GM19351 (cell line): ENCODE results near the gene SRMS.

ENCODE experiments used
- ATAC-seq: cut with Tn5 transposase; IDR thresholded peaks from one replicate; pipeline ENCODE4 v1.9.1; 2021; ENCODE audit warnings: mild to moderate bottlenecking, moderate library complexity; ENCODE audit not compliant: unreplicated experiment

Gene SRMS

DNA sequence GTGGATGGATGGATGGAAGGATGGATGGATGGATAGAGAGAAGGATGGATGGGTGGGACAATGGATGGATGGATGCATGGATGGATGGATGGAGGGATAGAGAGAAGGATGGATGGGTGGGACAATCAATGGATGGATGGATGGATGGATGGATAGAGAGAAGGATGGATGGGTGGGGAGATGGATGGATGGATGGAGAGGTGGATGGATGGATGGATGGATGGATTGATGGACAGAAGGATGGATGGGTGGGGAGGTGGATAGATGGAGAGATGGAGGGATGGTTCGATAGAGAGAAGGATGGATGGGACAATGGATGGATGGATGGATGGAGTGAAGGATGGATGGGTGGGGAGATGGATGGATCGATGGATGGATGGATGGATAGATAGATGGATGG is 55.0 kb downstream of the SRMS start:
- ATAC-seq, result no peak

DNA sequence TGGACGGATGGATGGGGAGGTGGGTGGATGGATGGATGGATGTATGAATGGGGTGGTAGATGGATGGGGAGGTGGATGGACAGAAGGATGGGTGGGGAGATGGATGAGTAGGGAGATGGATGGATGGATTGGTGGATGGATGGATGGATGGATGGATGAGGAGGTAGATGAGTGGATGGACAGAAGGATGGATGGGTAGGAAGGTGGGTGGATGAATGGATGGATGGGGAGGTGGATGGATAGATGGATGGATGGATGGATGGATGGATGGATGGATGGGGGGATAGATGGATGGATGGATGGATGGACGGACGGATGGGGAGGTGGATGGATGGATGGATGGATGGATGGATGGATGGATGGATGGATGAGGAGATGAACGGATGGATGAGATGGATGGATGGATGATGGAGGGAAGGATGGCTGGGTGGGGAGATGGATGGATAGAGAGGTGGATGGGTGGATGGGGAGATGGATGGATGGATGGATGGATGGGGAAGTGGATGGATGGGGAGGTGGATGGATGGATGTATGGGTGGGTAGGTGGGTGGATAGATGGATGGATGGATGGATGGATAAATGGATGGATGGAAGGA is 55.8 kb downstream of the SRMS start:
- ATAC-seq, result no peak

DNA sequence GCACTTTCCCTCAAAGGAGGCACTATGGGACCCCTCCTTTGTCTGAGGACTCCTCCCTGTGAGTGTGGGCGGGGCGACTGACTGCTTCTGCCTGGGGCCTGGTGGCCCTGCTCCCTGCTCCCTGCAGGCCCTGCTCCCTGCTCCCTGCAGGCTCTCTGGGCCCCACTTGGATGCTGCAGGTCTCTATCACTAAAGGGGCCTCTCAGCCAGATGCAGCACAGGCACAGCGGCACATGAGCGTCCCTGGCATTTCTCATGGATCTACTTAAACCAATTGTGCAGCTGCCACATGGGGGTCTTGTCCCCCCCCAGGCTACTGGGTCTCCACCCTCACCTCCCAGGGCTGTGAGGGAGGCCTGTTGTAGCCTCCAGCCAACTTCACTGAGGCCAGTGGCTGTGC is 56.5 kb downstream of the SRMS start:
- no peak for ATAC-seq
